ENCODE results near the gene ARPC5.
A peak's percentile ranks its signal among the peaks of the same experiment; 100 is the strongest.

The ARPC5 gene

DNA sequence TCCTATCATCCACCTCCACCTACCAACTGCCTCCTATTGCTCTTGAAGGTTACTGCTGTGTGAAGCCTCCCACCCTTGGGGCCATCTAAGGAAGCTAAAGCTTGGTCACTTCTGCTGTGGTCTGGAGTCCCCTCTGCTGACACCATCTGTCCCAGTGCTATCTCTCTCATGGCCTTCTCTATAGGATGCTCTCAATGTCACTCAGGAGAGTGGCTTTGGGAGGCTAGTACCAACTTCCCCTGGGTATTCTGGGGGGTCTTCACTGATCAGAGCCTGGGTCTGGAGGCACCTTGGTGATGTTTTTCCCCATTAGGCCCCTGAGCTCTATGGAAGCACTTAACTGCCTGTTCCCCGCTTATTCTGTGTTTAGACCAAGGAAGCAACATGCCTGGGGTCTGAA lies 33.1 kb downstream of the ARPC5 start:
- Histone ChIP-seq H3K4me3 (ENCODE audit: insufficient read depth, low read depth, low read length, poor library complexity, severe bottlenecking) (no peak overlapping the region), H3K27me3 (replicated peaks; ENCODE audit: control insufficient read depth, insufficient read depth, low read length, poor library complexity, severe bottlenecking) (no peaks in the 10 kb centered on the region), H3K9me3 (ENCODE audit: control insufficient read depth, low read length) (no peaks in the 10 kb centered on the region), H3K4me1 (ENCODE audit: control insufficient read depth, insufficient read depth, low read length, poor library complexity, severe bottlenecking) (no peaks in the 10 kb centered on the region), H3K27ac (ENCODE audit: insufficient read depth, low read length, poor library complexity, severe bottlenecking) (no peak overlapping the region), H3K36me3 (ENCODE audit: control insufficient read depth, insufficient read depth, low read length) (no peaks in the 10 kb centered on the region)
- DNase-seq: no peak

- Histone ChIP-seq H3K4me1 (ENCODE audit: control insufficient read depth, insufficient read depth, low read length, poor library complexity, severe bottlenecking) (no peaks in the 10 kb centered on the region), H3K27ac (ENCODE audit: insufficient read depth, low read length, poor library complexity, severe bottlenecking) (no peak overlapping the region), H3K36me3 (ENCODE audit: control insufficient read depth, insufficient read depth, low read length) (no peaks in the 10 kb centered on the region), H3K27me3 (replicated peaks; ENCODE audit: control insufficient read depth, insufficient read depth, low read length, poor library complexity, severe bottlenecking) (no peaks in the 10 kb centered on the region), H3K9me3 (ENCODE audit: control insufficient read depth, low read length) (no peaks in the 10 kb centered on the region), H3K4me3 (ENCODE audit: insufficient read depth, low read depth, low read length, poor library complexity, severe bottlenecking) (no peak overlapping the region)
- DNase-seq: no peak
Measured at GRCh38 chr1:183600634-183601033, 34.9 kb downstream of the ARPC5 start.

DNA sequence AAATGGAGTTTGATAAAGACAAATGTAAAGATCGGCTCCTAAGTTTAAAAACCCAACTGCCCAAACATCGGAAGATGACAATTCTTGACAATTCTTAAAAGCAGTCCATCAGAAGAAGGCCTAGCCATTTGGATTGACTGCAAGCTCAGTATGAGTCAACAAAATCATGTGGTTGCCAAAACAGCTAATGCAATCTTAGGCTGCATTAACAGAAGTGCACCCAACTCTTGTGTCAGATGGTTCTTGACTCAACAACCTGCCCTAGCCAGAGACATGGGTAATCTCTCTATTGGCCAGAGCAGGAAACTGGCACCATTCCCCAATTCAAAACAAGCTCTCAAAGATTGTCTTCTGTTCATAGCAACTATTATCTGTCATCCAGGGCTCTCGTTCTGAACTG lies 35.4 kb downstream of the ARPC5 start:
- Histone ChIP-seq H3K9me3 (ENCODE audit: control insufficient read depth, low read length) (no peaks in the 10 kb centered on the region), H3K27ac (ENCODE audit: insufficient read depth, low read length, poor library complexity, severe bottlenecking) (no peak overlapping the region), H3K36me3 (ENCODE audit: control insufficient read depth, insufficient read depth, low read length) (no peaks in the 10 kb centered on the region), H3K4me1 (ENCODE audit: control insufficient read depth, insufficient read depth, low read length, poor library complexity, severe bottlenecking) (no peaks in the 10 kb centered on the region), H3K27me3 (replicated peaks; ENCODE audit: control insufficient read depth, insufficient read depth, low read length, poor library complexity, severe bottlenecking) (no peaks in the 10 kb centered on the region), H3K4me3 (ENCODE audit: insufficient read depth, low read depth, low read length, poor library complexity, severe bottlenecking) (no peak overlapping the region)
- no peak for DNase-seq

DNA sequence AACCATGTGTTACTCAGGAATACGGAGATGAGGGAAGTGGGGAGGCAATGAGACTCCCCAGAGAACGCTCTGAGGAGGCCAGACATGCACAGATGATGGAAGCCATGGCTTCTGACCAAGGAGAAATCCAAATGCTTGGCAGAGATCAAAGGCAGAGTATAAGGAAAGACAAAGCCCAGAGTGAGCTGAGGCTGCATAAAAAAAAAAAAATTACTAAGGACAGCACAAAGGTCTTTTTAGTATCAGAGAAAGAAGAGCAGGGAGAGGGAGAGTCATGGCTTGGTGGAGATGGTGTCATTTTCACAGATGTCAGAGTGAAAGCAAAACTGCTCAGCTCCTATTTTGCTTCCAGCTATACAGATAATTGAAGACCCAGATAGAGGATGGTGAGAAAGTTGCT lies 37.2 kb downstream of the ARPC5 start:
- H3K9me3 ChIP-seq (ENCODE audit: control insufficient read depth, low read length): no peaks in the 10 kb centered on the region
- no peaks in the 10 kb centered on the region for H3K27me3 ChIP-seq (replicated peaks; ENCODE audit: control insufficient read depth, insufficient read depth, low read length, poor library complexity, severe bottlenecking)
- H3K4me1 ChIP-seq (ENCODE audit: control insufficient read depth, insufficient read depth, low read length, poor library complexity, severe bottlenecking): no peaks in the 10 kb centered on the region
- no peak overlapping the region for H3K27ac ChIP-seq (ENCODE audit: insufficient read depth, low read length, poor library complexity, severe bottlenecking)
- H3K4me3 ChIP-seq (ENCODE audit: insufficient read depth, low read depth, low read length, poor library complexity, severe bottlenecking): no peak overlapping the region
- DNase-seq: no peak
- H3K36me3 ChIP-seq (ENCODE audit: control insufficient read depth, insufficient read depth, low read length): no peaks in the 10 kb centered on the region

DNA sequence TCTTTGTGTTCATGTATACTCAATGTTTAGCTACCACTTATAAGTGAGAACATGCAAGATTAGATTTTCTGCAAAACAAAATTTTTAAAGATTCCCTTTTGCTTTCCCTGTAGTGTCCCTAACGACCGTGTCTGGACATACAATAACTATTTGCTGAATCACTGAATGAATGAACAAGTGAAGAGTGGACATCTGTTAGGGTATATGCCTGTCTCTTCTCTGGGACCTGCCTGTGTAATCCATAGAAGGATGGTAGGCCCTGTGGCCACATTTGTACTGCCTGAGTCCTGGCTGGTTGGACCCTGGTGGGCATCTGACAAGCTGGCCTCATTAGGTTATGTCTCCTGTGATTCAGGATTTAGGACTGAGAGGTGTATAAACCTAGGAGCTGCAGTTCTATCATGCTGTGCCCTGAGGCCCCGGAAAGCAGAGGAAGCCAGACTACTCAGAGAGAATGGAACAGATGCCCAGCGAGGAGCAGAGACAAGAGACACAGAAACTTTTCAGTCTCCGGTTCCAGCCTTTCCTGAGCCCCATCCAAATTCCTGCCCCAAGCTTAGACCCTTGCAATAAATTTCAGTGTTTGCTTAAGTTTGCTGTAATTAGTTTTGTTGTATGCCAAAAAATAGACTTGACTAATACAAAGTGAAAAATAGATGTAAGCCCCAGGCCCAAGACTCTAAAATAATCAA lies 37.8 kb downstream of the ARPC5 start:
- Histone ChIP-seq H3K27me3 (replicated peaks; ENCODE audit: control insufficient read depth, insufficient read depth, low read length, poor library complexity, severe bottlenecking) (no peaks in the 10 kb centered on the region), H3K9me3 (ENCODE audit: control insufficient read depth, low read length) (no peaks in the 10 kb centered on the region), H3K4me3 (ENCODE audit: insufficient read depth, low read depth, low read length, poor library complexity, severe bottlenecking) (no peak overlapping the region), H3K27ac (ENCODE audit: insufficient read depth, low read length, poor library complexity, severe bottlenecking) (no peak overlapping the region), H3K36me3 (ENCODE audit: control insufficient read depth, insufficient read depth, low read length) (no peaks in the 10 kb centered on the region), H3K4me1 (ENCODE audit: control insufficient read depth, insufficient read depth, low read length, poor library complexity, severe bottlenecking) (no peaks in the 10 kb centered on the region)
- no peak for DNase-seq

GRCh38 chr1:183596500-183596899 lies 39.1 kb downstream of the ARPC5 start:
- Histone ChIP-seq H3K36me3 (ENCODE audit: control insufficient read depth, insufficient read depth, low read length) (no peaks in the 10 kb centered on the region), H3K4me1 (ENCODE audit: control insufficient read depth, insufficient read depth, low read length, poor library complexity, severe bottlenecking) (no peaks in the 10 kb centered on the region), H3K27ac (ENCODE audit: insufficient read depth, low read length, poor library complexity, severe bottlenecking) (no peak overlapping the region), H3K9me3 (ENCODE audit: control insufficient read depth, low read length) (no peaks in the 10 kb centered on the region), H3K4me3 (ENCODE audit: insufficient read depth, low read depth, low read length, poor library complexity, severe bottlenecking) (no peak overlapping the region), H3K27me3 (replicated peaks; ENCODE audit: control insufficient read depth, insufficient read depth, low read length, poor library complexity, severe bottlenecking) (no peaks in the 10 kb centered on the region)
- no peak for DNase-seq

DNA sequence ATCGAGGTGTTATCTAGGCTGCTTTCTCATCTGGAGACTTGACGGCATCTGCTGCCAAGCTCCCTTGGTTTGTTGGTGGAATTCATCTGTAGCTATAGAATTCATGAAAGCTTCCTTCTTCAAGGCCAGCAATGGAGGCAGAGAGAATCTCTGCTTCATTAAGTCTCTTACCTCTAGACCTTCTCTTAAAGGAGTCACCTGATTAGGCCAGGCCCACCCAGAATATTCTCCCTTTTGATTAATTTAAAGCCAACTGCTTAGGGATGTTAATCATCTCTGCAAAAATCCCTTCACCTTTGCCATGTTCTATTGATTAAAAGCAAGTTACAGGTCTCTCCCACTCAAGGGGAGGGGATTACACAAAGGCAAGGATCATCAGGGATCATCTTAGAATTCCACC lies 40.0 kb downstream of the ARPC5 start:
- H3K27me3 ChIP-seq (replicated peaks; ENCODE audit: control insufficient read depth, insufficient read depth, low read length, poor library complexity, severe bottlenecking): no peaks in the 10 kb centered on the region
- no peaks in the 10 kb centered on the region for H3K9me3 ChIP-seq (ENCODE audit: control insufficient read depth, low read length)
- no peaks in the 10 kb centered on the region for H3K4me1 ChIP-seq (ENCODE audit: control insufficient read depth, insufficient read depth, low read length, poor library complexity, severe bottlenecking)
- no peak overlapping the region for H3K27ac ChIP-seq (ENCODE audit: insufficient read depth, low read length, poor library complexity, severe bottlenecking)
- H3K4me3 ChIP-seq (ENCODE audit: insufficient read depth, low read depth, low read length, poor library complexity, severe bottlenecking): no peak overlapping the region
- no peaks in the 10 kb centered on the region for H3K36me3 ChIP-seq (ENCODE audit: control insufficient read depth, insufficient read depth, low read length)
- DNase-seq: no peak

GRCh38 chr1:183593356-183593755 lies 42.2 kb downstream of the ARPC5 start:
- Histone ChIP-seq H3K36me3 (ENCODE audit: control insufficient read depth, insufficient read depth, low read length) (no peaks in the 10 kb centered on the region), H3K9me3 (ENCODE audit: control insufficient read depth, low read length) (no peaks in the 10 kb centered on the region), H3K27ac (ENCODE audit: insufficient read depth, low read length, poor library complexity, severe bottlenecking) (no peak overlapping the region), H3K4me1 (ENCODE audit: control insufficient read depth, insufficient read depth, low read length, poor library complexity, severe bottlenecking) (peaks cover 14% of the 10 kb centered on the region), H3K4me3 (ENCODE audit: insufficient read depth, low read depth, low read length, poor library complexity, severe bottlenecking) (no peak overlapping the region), H3K27me3 (replicated peaks; ENCODE audit: control insufficient read depth, insufficient read depth, low read length, poor library complexity, severe bottlenecking) (no peaks in the 10 kb centered on the region)
- DNase-seq: no peak

DNA sequence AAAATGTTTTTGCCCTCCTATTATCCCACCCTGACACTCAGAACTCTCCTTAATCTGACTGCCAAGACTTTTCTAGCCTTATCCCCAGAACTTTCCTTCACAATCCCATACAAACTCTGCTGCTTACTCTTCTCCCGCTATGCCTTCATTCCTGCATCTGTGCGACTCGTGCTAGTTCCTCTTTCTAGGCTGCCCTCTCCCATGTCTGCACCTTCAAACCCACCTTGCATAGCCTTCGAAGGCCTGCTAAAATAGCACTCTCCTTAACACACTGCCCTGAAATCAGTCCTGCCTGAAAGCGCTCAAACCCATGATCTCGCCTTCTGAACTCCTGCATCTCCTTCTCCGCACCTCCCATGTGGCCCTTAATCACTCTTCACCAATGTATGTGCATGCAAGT lies 42.9 kb downstream of the ARPC5 start:
- Histone ChIP-seq H3K4me1 (ENCODE audit: control insufficient read depth, insufficient read depth, low read length, poor library complexity, severe bottlenecking) (peaks cover 14% of the 10 kb centered on the region), H3K36me3 (ENCODE audit: control insufficient read depth, insufficient read depth, low read length) (no peaks in the 10 kb centered on the region), H3K27ac (ENCODE audit: insufficient read depth, low read length, poor library complexity, severe bottlenecking) (no peak overlapping the region), H3K27me3 (replicated peaks; ENCODE audit: control insufficient read depth, insufficient read depth, low read length, poor library complexity, severe bottlenecking) (no peaks in the 10 kb centered on the region), H3K4me3 (ENCODE audit: insufficient read depth, low read depth, low read length, poor library complexity, severe bottlenecking) (no peak overlapping the region), H3K9me3 (ENCODE audit: control insufficient read depth, low read length) (no peaks in the 10 kb centered on the region)
- no peak for DNase-seq

GRCh38 chr1:183590244-183591191 lies 45.1 kb downstream of the ARPC5 start, which contains the start of gene NCF2:
TSS of gene NCF2 (minus strand) at chr1:183590459. CDS start at chr1:183590329, 130 bp downstream.
- DNase-seq: no peak
- H3K9me3 ChIP-seq (ENCODE audit: control insufficient read depth, low read length): no peaks in the 10 kb centered on the region
- H3K27me3 ChIP-seq (replicated peaks; ENCODE audit: control insufficient read depth, insufficient read depth, low read length, poor library complexity, severe bottlenecking): no peaks in the 10 kb centered on the region
- peaks cover 14% of the 10 kb centered on the region for H3K4me1 ChIP-seq (ENCODE audit: control insufficient read depth, insufficient read depth, low read length, poor library complexity, severe bottlenecking)
- no peak within 1 kb of the TSS for H3K4me3 ChIP-seq (ENCODE audit: insufficient read depth, low read depth, low read length, poor library complexity, severe bottlenecking)
- H3K27ac ChIP-seq (ENCODE audit: insufficient read depth, low read length, poor library complexity, severe bottlenecking): peak within 1 kb of the TSS; percentile 5
- no peaks in the 10 kb centered on the region for H3K36me3 ChIP-seq (ENCODE audit: control insufficient read depth, insufficient read depth, low read length)

Measured in effector memory CD4-positive, alpha-beta T cell (primary cell).